Neuronal stem cell (in vitro differentiated cells): Measurements from ENCODE around the gene KRT85.
"Not testable (repeated sequence)": the region's sequence is repeated elsewhere in the genome, so short reads cannot be mapped to it uniquely, and the experiment has no call there.

Experiments used
- DNase-seq: peaks from one replicate; pipeline ENCODE4 v3.0.0-alpha.2; 2013; ENCODE audit warnings: low spot score
- H2AFZ ChIP-seq: one replicate; pipeline ENCODE4 v1.6.1; 2013; ENCODE audit warnings: mild to moderate bottlenecking, low read length, inconsistent platforms
- H2AK5ac ChIP-seq: 2 replicates; pipeline ENCODE4 v1.6.1; 2013; ENCODE audit warnings: low read depth, mild to moderate bottlenecking, inconsistent platforms, low read length, moderate library complexity, mixed read lengths
- H2BK120ac ChIP-seq: 2 replicates; pipeline ENCODE4 v1.6.1; 2013; ENCODE audit warnings: low read depth, mild to moderate bottlenecking, inconsistent platforms, low read length, moderate library complexity, mixed read lengths
- H2BK12ac ChIP-seq: one replicate; pipeline ENCODE4 v1.6.1; 2013; ENCODE audit warnings: low read length, inconsistent platforms
- H2BK15ac ChIP-seq: 2 replicates; pipeline ENCODE4 v1.6.1; 2013; ENCODE audit warnings: mild to moderate bottlenecking, low read length, inconsistent platforms, mixed read lengths
- H2BK5ac ChIP-seq: one replicate; pipeline ENCODE4 v1.6.1; 2013; ENCODE audit warnings: inconsistent platforms, mild to moderate bottlenecking, low read length, moderate library complexity
- H3K14ac ChIP-seq: one replicate; pipeline ENCODE4 v1.6.1; 2013; ENCODE audit warnings: low read length, inconsistent platforms
- H3K18ac ChIP-seq: 2 replicates; pipeline ENCODE4 v1.6.1; 2013; ENCODE audit warnings: low read length, inconsistent platforms
- H3K23ac ChIP-seq: 2 replicates; pipeline ENCODE4 v1.6.1; 2013; ENCODE audit warnings: low read depth, mild to moderate bottlenecking, mixed read lengths, low read length, inconsistent platforms; ENCODE audit not compliant: poor library complexity
- H3K27ac ChIP-seq: replicated peaks from 3 replicates; pipeline ENCODE4 v1.5.1; 2013; ENCODE audit warnings: low read length, inconsistent platforms
- H3K27me3 ChIP-seq, 3 experiments: 2 replicates each; pipeline ENCODE4 v1.6.1; 2013; ENCODE audit warnings: low read length in 3 of 3, mild to moderate bottlenecking in 2 of 3, inconsistent platforms in 1 of 3, low read depth in 1 of 3, mixed read lengths in 1 of 3, moderate library complexity in 1 of 3; ENCODE audit not compliant: control insufficient read depth in 3 of 3, insufficient read depth in 3 of 3
- H3K36me3 ChIP-seq, 2 donors: replicated peaks in 1 of 2; 2 replicates each; pipeline ENCODE4 v1.6.1; 2013; ENCODE audit warnings: low read length in 2 of 2; ENCODE audit not compliant: control insufficient read depth in 2 of 2, insufficient read depth in 2 of 2
- H3K4ac ChIP-seq: 2 replicates; pipeline ENCODE4 v1.6.1; 2013; ENCODE audit warnings: inconsistent platforms, mild to moderate bottlenecking, low read length, moderate library complexity
- H3K4me1 ChIP-seq, 2 donors: 1 replicate in 1 of 2; 2 replicates in 1 of 2; pipeline ENCODE4 v1.6.1; 2013; ENCODE audit warnings: low read length in 2 of 2, low read depth in 1 of 2; ENCODE audit not compliant: control insufficient read depth in 2 of 2, insufficient read depth in 1 of 2
- H3K4me2 ChIP-seq: one replicate; pipeline ENCODE4 v1.6.1; 2013; ENCODE audit warnings: mild to moderate bottlenecking, low read length, inconsistent platforms; ENCODE audit not compliant: insufficient read depth, poor library complexity, severe bottlenecking
- H3K4me3 ChIP-seq, 2 donors: 2 replicates each; pipeline ENCODE4 v1.5.1; 2013; ENCODE audit warnings: low read length in 2 of 2, mild to moderate bottlenecking in 2 of 2, inconsistent platforms in 1 of 2, moderate library complexity in 1 of 2
- H3K79me1 ChIP-seq: one replicate; pipeline ENCODE4 v1.6.1; 2013; ENCODE audit warnings: low read depth, mild to moderate bottlenecking, inconsistent platforms, low read length, moderate library complexity
- H3K9ac ChIP-seq: one replicate; pipeline ENCODE4 v1.6.1; 2013; ENCODE audit warnings: mild to moderate bottlenecking, low read depth, low read length, inconsistent platforms; ENCODE audit not compliant: poor library complexity
- H3K9me3 ChIP-seq, 2 donors: replicated peaks in 1 of 2; 2 replicates each; pipeline versions ENCODE3 to v1.6.1; 2013; ENCODE audit warnings: low read length in 2 of 2, mild to moderate bottlenecking in 2 of 2, inconsistent platforms in 1 of 2, low read depth in 1 of 2, mixed read lengths in 1 of 2, moderate library complexity in 1 of 2; ENCODE audit not compliant: control insufficient read depth in 2 of 2, insufficient read depth in 1 of 2
- H4K8ac ChIP-seq: one replicate; pipeline ENCODE4 v1.6.1; 2013; ENCODE audit warnings: low read depth, mild to moderate bottlenecking, inconsistent platforms, low read length, moderate library complexity
- H4K91ac ChIP-seq: one replicate; pipeline ENCODE4 v1.6.1; 2013; ENCODE audit warnings: low read length, low read depth, mild to moderate bottlenecking, inconsistent platforms; ENCODE audit not compliant: poor library complexity
- WGBS, 2 donors: extraction: QIAGEN DNeasy Blood & Tissue Kit; methylation state at CpG; one replicate each; pipeline ENCODE4 v1.1.7; 2013; ENCODE audit warnings: missing lambda C conversion rate in 2 of 2, mixed read lengths in 1 of 2; ENCODE audit not compliant: insufficient read length in 2 of 2, insufficient replicate concordance in 1 of 2; ENCODE audit errors: extremely low coverage in 2 of 2; 5-methylcytosine and 5-hydroxymethylcytosine counted together

Gene KRT85

GRCh38 chr12:52317468-52318052, 49.7 kb downstream of the KRT85 start:
- Histone ChIP-seq H3K4me1 (no peaks in the 10 kb centered on the region), H2AK5ac (peak overlapping the region; percentile 32), H3K27me3 (peaks cover 0 to 13% (median 0%) of the 10 kb centered on the region in 3 experiments), H2BK5ac (peak overlapping the region; percentile 11), H3K4ac (no peak overlapping the region), H4K91ac (no peak overlapping the region), H3K9ac (no peak overlapping the region), H3K18ac (peak overlapping the region; percentile 69), H3K79me1 (no peaks in the 10 kb centered on the region), H3K23ac (no peak overlapping the region), H3K9me3 (no peaks in the 10 kb centered on the region), H2BK15ac (no peak overlapping the region), H3K27ac (no peak overlapping the region), H2BK12ac (no peak overlapping the region), H3K4me2 (no peak overlapping the region), H3K36me3 (no peaks in the 10 kb centered on the region), H4K8ac (no peak overlapping the region), H3K14ac (no peak overlapping the region), H2AFZ (no peak overlapping the region), H2BK120ac (peak overlapping the region; percentile 66), H3K4me3 (no peak overlapping the region)
- DNase-seq: no peak
- no CpG with 5 or more reads among the region's 12 CpGs for WGBS, 2 donors

DNA sequence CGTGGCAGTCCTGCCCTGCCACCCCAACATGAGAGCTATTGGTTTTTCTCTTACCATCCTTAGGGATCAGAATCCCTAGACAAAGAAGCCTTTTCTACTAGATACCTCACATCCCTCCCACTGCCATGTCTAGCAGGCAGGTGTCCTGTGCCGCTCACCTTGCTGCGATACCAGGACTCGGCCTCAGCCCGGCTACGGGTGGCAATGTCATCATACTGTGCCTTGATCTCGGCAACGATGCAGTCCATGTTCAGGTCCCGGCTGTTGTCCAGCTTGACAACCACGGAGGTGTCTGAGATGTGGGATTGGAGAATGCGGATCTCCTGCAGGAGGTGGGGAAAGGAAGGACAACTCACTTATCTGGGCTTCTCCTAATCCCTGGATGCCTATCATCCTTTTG, 50.6 kb downstream of the KRT85 start:
- H3K23ac ChIP-seq: no peak overlapping the region
- no peaks in the 10 kb centered on the region for H3K79me1 ChIP-seq
- no peak overlapping the region for H4K8ac ChIP-seq
- H3K9me3 ChIP-seq: no peaks in the 10 kb centered on the region
- no peak overlapping the region for H2BK5ac ChIP-seq
- H3K4me2 ChIP-seq: no peak overlapping the region
- H2AK5ac ChIP-seq: no peak overlapping the region
- no peak for DNase-seq
- H2BK15ac ChIP-seq: no peak overlapping the region
- H3K4me1 ChIP-seq: no peaks in the 10 kb centered on the region
- no CpG with 5 or more reads among the region's 11 CpGs for WGBS, 2 donors
- no peak overlapping the region for H3K4me3 ChIP-seq
- no peak overlapping the region for H2AFZ ChIP-seq
- no peaks in the 10 kb centered on the region for H3K36me3 ChIP-seq
- H2BK12ac ChIP-seq: peak overlapping the region; percentile 43
- H4K91ac ChIP-seq: no peak overlapping the region
- no peak overlapping the region for H3K27ac ChIP-seq
- H3K18ac ChIP-seq: peak overlapping the region; percentile 42
- peaks cover 0 to 13% (median 0%) of the 10 kb centered on the region in 3 experiments for H3K27me3 ChIP-seq
- H3K4ac ChIP-seq: no peak overlapping the region
- no peak overlapping the region for H3K9ac ChIP-seq
- H3K14ac ChIP-seq: no peak overlapping the region
- H2BK120ac ChIP-seq: no peak overlapping the region

GRCh38 chr12:52316290-52316689, 51.0 kb downstream of the KRT85 start:
- Histone ChIP-seq H3K18ac (no peak overlapping the region), H3K36me3 (no peaks in the 10 kb centered on the region), H3K27me3 (peaks cover 0 to 13% (median 0%) of the 10 kb centered on the region in 3 experiments), H4K91ac (no peak overlapping the region), H2BK15ac (no peak overlapping the region), H3K27ac (no peak overlapping the region), H2AK5ac (no peak overlapping the region), H3K4me3 (no peak overlapping the region), H3K9me3 (no peaks in the 10 kb centered on the region), H3K4me1 (peaks cover 0 to 2% of the 10 kb centered on the region in 2 donors), H2BK5ac (no peak overlapping the region), H3K9ac (no peak overlapping the region), H2BK120ac (no peak overlapping the region), H2BK12ac (peak overlapping the region; percentile 43), H3K14ac (no peak overlapping the region), H2AFZ (no peak overlapping the region), H3K79me1 (no peaks in the 10 kb centered on the region), H3K23ac (no peak overlapping the region), H3K4me2 (no peak overlapping the region), H4K8ac (no peak overlapping the region), H3K4ac (no peak overlapping the region)
- DNase-seq: no peak
- WGBS, 2 donors: no CpG with 5 or more reads among the region's 9 CpGs

DNA sequence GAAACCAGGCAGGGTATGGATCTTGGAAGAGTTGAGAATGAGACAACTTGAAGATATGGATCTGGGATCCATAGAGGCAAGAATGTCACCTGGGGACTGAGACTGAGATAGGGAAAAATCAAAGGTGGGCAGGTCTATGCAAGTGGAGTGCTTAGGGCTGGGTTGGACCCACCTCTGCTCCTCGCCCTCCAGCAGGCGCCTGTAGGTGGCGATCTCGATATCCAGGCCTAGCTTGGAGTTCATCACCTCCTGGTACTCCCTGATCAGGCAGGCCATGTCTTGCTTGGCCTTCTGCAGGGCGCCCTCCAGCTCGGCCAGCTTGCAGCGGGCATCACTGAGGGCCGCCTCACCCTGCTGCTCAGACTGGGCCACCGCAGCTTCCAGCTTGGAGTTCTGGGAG, 51.6 kb downstream of the KRT85 start:
- not testable (repeated sequence) for H2AK5ac ChIP-seq, H2BK12ac ChIP-seq, H3K9ac ChIP-seq, H3K4ac ChIP-seq, H3K4me1 ChIP-seq, H4K91ac ChIP-seq, DNase-seq, H2BK15ac ChIP-seq, H3K4me2 ChIP-seq, H2BK120ac ChIP-seq, H4K8ac ChIP-seq, H3K14ac ChIP-seq, H3K18ac ChIP-seq, H3K79me1 ChIP-seq, H3K27ac ChIP-seq, H3K4me3 ChIP-seq, H3K23ac ChIP-seq, H2AFZ ChIP-seq, H3K9me3 ChIP-seq, H2BK5ac ChIP-seq, H3K36me3 ChIP-seq
- WGBS, 2 donors: no CpG with 5 or more reads among the region's 9 CpGs
- H3K27me3 ChIP-seq: peaks cover 0 to 17% (median 0%) of the 10 kb centered on the region in 3 experiments
